GM18907 (cell line): ENCODE measurements around the gene CPOX.

Experiments used
- ATAC-seq: cut with Tn5 transposase; IDR thresholded peaks from one replicate; pipeline ENCODE4 v1.9.1; 2021; ENCODE audit warnings: mild to moderate bottlenecking, moderate library complexity; ENCODE audit not compliant: unreplicated experiment

Gene CPOX

GRCh38 chr3:98596541-98597500 is 3.4 kb upstream of the CPOX start:
- no peak for ATAC-seq

GRCh38 chr3:98596087-98596486 is 2.7 kb upstream of the CPOX start:
- no peak for ATAC-seq

GRCh38 chr3:98594628-98595324 is 1.4 kb upstream of the CPOX start:
- no peak for ATAC-seq

- no peak for ATAC-seq
These were observed 971 bp downstream of the CPOX start for GRCh38 chr3:98592345-98592935.

GRCh38 chr3:98589331-98590036 is 3.9 kb downstream of the CPOX start:
- no peak for ATAC-seq

GRCh38 chr3:98588065-98588464 is 5.3 kb downstream of the CPOX start:
- no peak for ATAC-seq

- no peak for ATAC-seq
These were observed 5.8 kb downstream of the CPOX start for GRCh38 chr3:98587654-98588053.

GRCh38 chr3:98584547-98584946 is 8.9 kb downstream of the CPOX start:
- no peak for ATAC-seq

- ATAC-seq = no peak
These were observed 9.6 kb downstream of the CPOX start for GRCh38 chr3:98583766-98584165.

GRCh38 chr3:98582042-98582441 is 11.4 kb downstream of the CPOX start:
- ATAC-seq = no peak

GRCh38 chr3:98581474-98581873 is 11.9 kb downstream of the CPOX start:
- ATAC-seq = no peak

GRCh38 chr3:98580401-98581386 is 12.7 kb downstream of the CPOX start:
- ATAC-seq = no peak

- no peak for ATAC-seq
These were observed 16.1 kb downstream of the CPOX start for GRCh38 chr3:98577178-98577895.

GRCh38 chr3:98574132-98574531 is 19.3 kb downstream of the CPOX start:
- no peak for ATAC-seq

GRCh38 chr3:98573181-98573728 is 20.2 kb downstream of the CPOX start:
- peak; percentile 75 for ATAC-seq

GRCh38 chr3:98568402-98568801 is 25.0 kb downstream of the CPOX start:
- ATAC-seq = no peak

- peak; percentile 29 for ATAC-seq
These were observed 25.6 kb downstream of the CPOX start for GRCh38 chr3:98567666-98568270.

- ATAC-seq = no peak
These were observed 27.6 kb downstream of the CPOX start for GRCh38 chr3:98565843-98566242.
